A549 (cell line): ENCODE results near the gene RSPH6A. TPM values are rescaled to one million over a fixed set of nuclear protein-coding genes. Genes with fewer than 3 reads are reported as not detected.
A peak's percentile ranks its signal among the peaks of the same experiment; 100 is the strongest.

ENCODE experiments used
- ATAC-seq, 2 experiments: fragments of 200-7000 bp in 1 of 2; fragments of >200 bp in 1 of 2; cut with Nextera tagmentation in 1 of 2; cut with Tn5 transposase in 1 of 2; 3 replicates each; pipeline versions ENCODE4 v1.8.0 to v1.9.1; 2018 to 2020; ENCODE audit warnings: mild to moderate bottlenecking in 1 of 2, moderate library complexity in 1 of 2
- CTCF ChIA-PET: fragments of 300-600 bp; sonication (Branson Sonifier 250); formaldehyde crosslinking; extraction: SDS; loops from one replicate; lab custom pipeline; 2021; ENCODE audit warnings: antibody characterized with exemption, inconsistent platforms; lab: Yijun Ruan, JAX
- POLR2A ChIA-PET: fragments of 350-600 bp; formaldehyde crosslinking; extraction: SDS; loops from one replicate; lab custom pipeline; 2021; ENCODE audit warnings: antibody characterized with exemption, inconsistent platforms; lab: Yijun Ruan, JAX
- DNase-seq, 2 experiments: peaks; one replicate each; pipeline versions ENCODE4 v3.0.0 to v3.0.0-alpha.2; 2011 to 2016; ENCODE audit warnings: low read depth in 1 of 2, low spot score in 1 of 2
- FAIRE-seq: peaks from 2 replicates; lab custom pipeline; 2011; peaks lifted over from hg19 to GRCh38; lab: Jason Lieb, UNC
- H3K27ac ChIP-seq, 2 experiments: fragments of >200 bp; sonication (Bioruptor Twin); formaldehyde crosslinking; 3 replicates each; pipeline ENCODE4 v1.5.1; 2016 to 2017
- H3K4me1 ChIP-seq: fragments of >200 bp; sonication (Bioruptor Twin); formaldehyde crosslinking; 3 replicates; pipeline ENCODE4 v1.6.1; 2016
- H3K4me2 ChIP-seq: fragments of >200 bp; sonication (Bioruptor Twin); formaldehyde crosslinking; 3 replicates; pipeline ENCODE4 v1.6.1; 2016
- H3K4me3 ChIP-seq: fragments of >200 bp; sonication (Bioruptor Twin); formaldehyde crosslinking; 3 replicates; pipeline ENCODE4 v1.5.1; 2016
- H3K9me3 ChIP-seq: fragments of >200 bp; sonication (Bioruptor Twin); formaldehyde crosslinking; 3 replicates; pipeline ENCODE4 v1.6.1; 2016
- CBX8 ChIP-seq: fragments of 200-600 bp; sonication (generic); IDR thresholded peaks from 2 replicates; pipeline ENCODE4 v1.6.1; 2016
- CTCF ChIP-seq: fragments of >200 bp; sonication (Bioruptor Twin); formaldehyde crosslinking; IDR thresholded peaks from 3 replicates; pipeline ENCODE4 v1.5.1; 2016
- E2F6 ChIP-seq: IDR thresholded peaks from 2 replicates; pipeline ENCODE4 v1.6.1; 2012; ENCODE audit warnings: low read depth, borderline replicate concordance
- EP300 ChIP-seq, 2 experiments: fragments of >200 bp; sonication (Bioruptor Twin); formaldehyde crosslinking; IDR thresholded peaks; 2 replicates in 1 of 2; 3 replicates in 1 of 2; pipeline ENCODE4 v1.6.1; 2016 to 2017
- FOXS1 ChIP-seq: fragments of 250-450 bp; sonication (Bioruptor Pico); IDR thresholded peaks from 2 replicates; pipeline ENCODE4 v1.5.0; 2020; ENCODE audit warnings: mild to moderate bottlenecking, moderate library complexity
- GATA3 ChIP-seq: IDR thresholded peaks from 2 replicates; pipeline ENCODE4 v1.6.1; 2012; ENCODE audit warnings: borderline replicate concordance
- HMGXB4 ChIP-seq: fragments of 250-450 bp; sonication (Bioruptor Pico); IDR thresholded peaks from 2 replicates; pipeline ENCODE4 v1.5.0; 2021; ENCODE audit warnings: mild to moderate bottlenecking, moderate library complexity, borderline replicate concordance
- MAFK ChIP-seq: fragments of 450-650 bp; IDR thresholded peaks from 2 replicates; pipeline ENCODE4 v1.6.1; 2014; ENCODE audit not compliant: partially characterized antibody
- MYC ChIP-seq: IDR thresholded peaks from 2 replicates; pipeline ENCODE4 v1.6.1; 2012; ENCODE audit warnings: mild to moderate bottlenecking, inconsistent platforms, low read length, improper control_type of control experiment, borderline replicate concordance
- NPAS2 ChIP-seq: fragments of 250-450 bp; sonication (Bioruptor Pico); IDR thresholded peaks from 2 replicates; pipeline ENCODE4 v1.8.0; 2022; ENCODE audit warnings: mild to moderate bottlenecking, moderate library complexity, borderline replicate concordance
- POLR2AphosphoS2 ChIP-seq: conservative IDR thresholded peaks from 2 replicates; pipeline ENCODE4 v1.6.1; 2012; ENCODE audit warnings: low read length, improper control_type of control experiment, inconsistent platforms
- RARB ChIP-seq: fragments of 250-450 bp; sonication (Bioruptor Pico); IDR thresholded peaks from 2 replicates; pipeline ENCODE4 v1.8.0; 2021; ENCODE audit warnings: mild to moderate bottlenecking, moderate library complexity
- REST ChIP-seq: fragments of 200-600 bp; sonication (generic); IDR thresholded peaks from 2 replicates; pipeline ENCODE4 v1.6.1; 2016; ENCODE audit warnings: antibody characterized with exemption, mild to moderate bottlenecking, moderate library complexity
- SMC3 ChIP-seq: fragments of >200 bp; sonication (Bioruptor Twin); formaldehyde crosslinking; IDR thresholded peaks from 3 replicates; pipeline ENCODE4 v1.6.1; 2018; ENCODE audit warnings: inconsistent platforms
- SREBF2 ChIP-seq: fragments of 450-650 bp; IDR thresholded peaks from 2 replicates; pipeline ENCODE4 v1.6.1; 2014; ENCODE audit warnings: mild to moderate bottlenecking, moderate library complexity
- TFCP2L1 ChIP-seq: fragments of 250-450 bp; sonication (Bioruptor Pico); IDR thresholded peaks from 2 replicates; pipeline ENCODE4 v1.5.0; 2021; ENCODE audit warnings: mild to moderate bottlenecking
- USF2 ChIP-seq: fragments of 450-650 bp; IDR thresholded peaks from 2 replicates; pipeline ENCODE4 v1.6.1; 2014; ENCODE audit warnings: antibody characterized with exemption
- ZC3H11A ChIP-seq: fragments of 450-650 bp; IDR thresholded peaks from 2 replicates; pipeline ENCODE4 v1.6.1; 2014; ENCODE audit warnings: antibody characterized with exemption, mild to moderate bottlenecking
- whole genome bisulfite sequencing: methylation state at CpG from one replicate; pipeline ENCODE4 v1.1.6; 2017; ENCODE audit errors: missing lambda C conversion rate; 5-methylcytosine and 5-hydroxymethylcytosine counted together
- polyA plus RNA-seq, 4 experiments: library from polyadenylated mRNA; depleted of rRNA in 3 of 4; stranded (reverse); fragments of >200 nt; fragmentation: RNase III in 1 of 4; extraction: RNeasy Plus Mini Kit Qiagen cat#74134 plus additional on column Dnase treatment in 1 of 4; gene quantifications; 2 replicates in 3 of 4; 3 replicates in 1 of 4; pipeline ENCODE4 v1.2.3, GENCODE V29; 2011 to 2017

Gene RSPH6A
- polyA plus RNA-seq, 2 of the 4 experiments (the other 2 are of a cell fraction), result not detected

GRCh38 chr19:45860359-45861259 lies 45.5 kb upstream of the RSPH6A start:
- Histone ChIP-seq H3K4me1 (peaks cover 19% of the 10 kb centered on the region), H3K9me3 (no peaks in the 10 kb centered on the region), H3K4me2 (peak overlapping the region; percentile 73), H3K27ac (peak overlapping the region in 1 of 2 experiments; percentile 16; a peak in 1 of 6 replicates), H3K4me3 (no peak overlapping the region)
- POLR2A ChIA-PET, result no interaction called here
- WGBS, result 81% methylated on average over 15 of the region's 15 CpGs
- ATAC-seq (no peak), DNase-seq (no peak), FAIRE-seq (no peak)
- no peak for TF ChIP-seq RARB (CRISPR knock-in tag)
- TF ChIP-seq NPAS2 (CRISPR knock-in tag), result no peak
- TF ChIP-seq ZC3H11A, result no peak
- no peak for TF ChIP-seq EP300 (IDR thresholded peaks at IDR 0.05)
- TF ChIP-seq TFCP2L1 (CRISPR knock-in tag), result no peak
- no peak for TF ChIP-seq SMC3
- TF ChIP-seq CTCF, result no peak
- TF ChIP-seq POLR2AphosphoS2, result no peak
- no peak for TF ChIP-seq CBX8
- TF ChIP-seq REST, result no peak
- no peak for TF ChIP-seq E2F6
- no peak for TF ChIP-seq MYC
- TF ChIP-seq HMGXB4 (CRISPR knock-in tag), result no peak
- no peak for TF ChIP-seq USF2
- TF ChIP-seq GATA3, result no peak
- TF ChIP-seq SREBF2, result no peak
- TF ChIP-seq MAFK, result no peak
- no peak for TF ChIP-seq FOXS1 (CRISPR knock-in tag)
- CTCF ChIA-PET, result interaction anchor here (0.7 to 16.0 kb wide), 5 partner anchors 11 to 42 kb away, joined by 3 to 169 read pairs (median 18); no protein-coding TSS in a partner anchor
